ENCODE data around the gene MED8. TPM values are rescaled to one million over a fixed set of nuclear protein-coding genes. Genes with fewer than 3 reads are reported as not detected.

The MED8 gene
- total and polyA plus RNA-seq, 2 experiments from 2014 or later = 16.6 to 25.7 TPM

DNA sequence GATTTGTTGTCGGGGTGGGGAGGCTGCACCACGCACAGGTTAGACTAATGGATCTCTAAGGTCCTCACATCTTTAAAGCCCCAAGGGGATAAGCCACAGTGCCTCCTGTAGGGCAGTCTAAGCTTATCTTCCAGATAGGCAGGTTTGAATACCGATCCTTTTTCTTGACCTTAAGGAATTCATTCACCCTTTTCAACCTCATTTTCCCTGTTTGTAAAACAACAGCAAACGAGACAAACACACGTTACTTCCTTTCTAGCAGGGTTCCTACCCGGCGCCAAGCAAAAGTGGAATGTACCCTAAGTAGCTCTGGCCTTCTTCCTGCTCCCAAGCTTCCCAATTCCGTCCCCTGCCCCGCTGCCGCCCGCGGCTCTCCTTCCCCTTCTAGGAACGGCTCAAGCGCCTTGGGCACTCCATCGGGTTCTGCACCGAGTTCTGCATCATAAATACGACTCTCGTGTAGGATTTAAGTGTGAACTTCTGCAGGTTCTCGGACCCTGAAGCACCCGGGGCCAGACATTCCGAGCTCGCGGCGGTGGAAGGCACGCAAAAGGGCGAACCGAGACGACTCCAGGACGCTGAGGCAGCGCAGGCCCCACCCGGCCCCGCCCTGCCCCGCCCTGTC is 31.4 kb downstream of the MED8 start (continued):
- TF ChIP-seq EZH2 (IDR thresholded peaks at IDR 0.05; ENCODE audit: low read depth, unreplicated experiment) = no peak
- TF ChIP-seq ZNF331 (CRISPR knock-in tag; IDR thresholded peaks at IDR 0.05; ENCODE audit: low read depth) = no peak
- TF ChIP-seq STAT1 (IDR thresholded peaks at IDR 0.05; ENCODE audit: unreplicated experiment) = no peak
- TF ChIP-seq CREB1 (CRISPR knock-in tag; IDR thresholded peaks at IDR 0.05; ENCODE audit: low read depth) = no peak

DNA sequence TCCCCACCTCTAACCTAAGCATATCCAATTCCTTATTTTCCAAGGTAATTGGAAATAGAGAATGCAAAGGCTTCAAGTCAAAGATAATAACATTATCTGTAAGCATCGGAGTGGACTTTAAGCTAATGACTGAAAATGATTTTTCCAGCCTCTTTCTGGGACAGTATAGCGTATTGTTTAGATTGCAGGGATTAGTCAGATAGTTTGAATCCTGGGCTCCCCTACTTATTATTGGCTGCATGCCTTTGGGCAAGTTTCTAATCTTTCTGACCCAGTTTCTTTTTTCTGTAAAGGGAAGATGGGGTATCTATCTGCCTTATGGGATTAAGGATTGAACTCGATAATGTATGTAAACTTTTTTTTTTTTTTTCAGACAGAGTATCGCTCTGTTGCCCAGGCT is 32.3 kb downstream of the MED8 start:
- H3K27me3 Mint-ChIP-seq (ENCODE audit: insufficient read depth, low read depth, poor library complexity) = peaks cover 22% of the 10 kb centered on the region
- H3K27ac Mint-ChIP-seq = no peak overlapping the region
- Histone ChIP-seq H3K27ac (ENCODE audit: low read depth) (no peak overlapping the region), H3K4me1 (ENCODE audit: insufficient read depth) (peaks cover 19% of the 10 kb centered on the region), H3K4me2 (peak overlapping the region; percentile 90; the same call in 1 of the 2 replicates), H3K79me2 (replicated peaks; ENCODE audit: insufficient read depth) (peaks cover 37% of the 10 kb centered on the region), H3K27me3 (ENCODE audit: insufficient read depth) (no peaks in the 10 kb centered on the region), H2AFZ (no peak overlapping the region), H3K9me2 (ENCODE audit: insufficient read depth) (no peaks in the 10 kb centered on the region), H3K36me3 (ENCODE audit: insufficient read depth) (peaks cover 27% of the 10 kb centered on the region), H4K20me1 (replicated peaks; ENCODE audit: insufficient read depth) (peaks cover 22% of the 10 kb centered on the region), H3F3A (replicated peaks; ENCODE audit: low read depth) (peaks cover 16% of the 10 kb centered on the region), H3K4me3 (peak overlapping the region; percentile 91)
- ATAC-seq (no peak), DNase-seq (ENCODE audit: low spot score) (no peak)
- H3K36me3 Mint-ChIP-seq (ENCODE audit: low read depth) = peaks cover 34% of the 10 kb centered on the region
- peaks cover 31% of the 10 kb centered on the region for H3K4me1 Mint-ChIP-seq
- peak overlapping the region; percentile 95; the same call in 1 of the 3 replicates for H3K4me3 Mint-ChIP-seq
- no peaks in the 10 kb centered on the region for H3K9me3 Mint-ChIP-seq
- TF ChIP-seq JUNB (IDR thresholded peaks at IDR 0.05; ENCODE audit: unreplicated experiment) (no peak), ZNF114 (CRISPR knock-in tag; IDR thresholded peaks at IDR 0.05) (no peak), EZH2phosphoT487 (IDR thresholded peaks at IDR 0.05; ENCODE audit: unreplicated experiment) (no peak), POLR2AphosphoS5 (IDR thresholded peaks at IDR 0.05; ENCODE audit: low read depth) (no peak), EZH2 (IDR thresholded peaks at IDR 0.05; ENCODE audit: low read depth, unreplicated experiment) (no peak), STAT1 (IDR thresholded peaks at IDR 0.05; ENCODE audit: unreplicated experiment) (no peak), NANOG (IDR thresholded peaks at IDR 0.05; ENCODE audit: borderline replicate concordance) (no peak), CREB1 (CRISPR knock-in tag; IDR thresholded peaks at IDR 0.05; ENCODE audit: low read depth) (no peak), ZNF331 (CRISPR knock-in tag; IDR thresholded peaks at IDR 0.05; ENCODE audit: low read depth) (no peak)
- TF ChIP-seq, protein P1, sequence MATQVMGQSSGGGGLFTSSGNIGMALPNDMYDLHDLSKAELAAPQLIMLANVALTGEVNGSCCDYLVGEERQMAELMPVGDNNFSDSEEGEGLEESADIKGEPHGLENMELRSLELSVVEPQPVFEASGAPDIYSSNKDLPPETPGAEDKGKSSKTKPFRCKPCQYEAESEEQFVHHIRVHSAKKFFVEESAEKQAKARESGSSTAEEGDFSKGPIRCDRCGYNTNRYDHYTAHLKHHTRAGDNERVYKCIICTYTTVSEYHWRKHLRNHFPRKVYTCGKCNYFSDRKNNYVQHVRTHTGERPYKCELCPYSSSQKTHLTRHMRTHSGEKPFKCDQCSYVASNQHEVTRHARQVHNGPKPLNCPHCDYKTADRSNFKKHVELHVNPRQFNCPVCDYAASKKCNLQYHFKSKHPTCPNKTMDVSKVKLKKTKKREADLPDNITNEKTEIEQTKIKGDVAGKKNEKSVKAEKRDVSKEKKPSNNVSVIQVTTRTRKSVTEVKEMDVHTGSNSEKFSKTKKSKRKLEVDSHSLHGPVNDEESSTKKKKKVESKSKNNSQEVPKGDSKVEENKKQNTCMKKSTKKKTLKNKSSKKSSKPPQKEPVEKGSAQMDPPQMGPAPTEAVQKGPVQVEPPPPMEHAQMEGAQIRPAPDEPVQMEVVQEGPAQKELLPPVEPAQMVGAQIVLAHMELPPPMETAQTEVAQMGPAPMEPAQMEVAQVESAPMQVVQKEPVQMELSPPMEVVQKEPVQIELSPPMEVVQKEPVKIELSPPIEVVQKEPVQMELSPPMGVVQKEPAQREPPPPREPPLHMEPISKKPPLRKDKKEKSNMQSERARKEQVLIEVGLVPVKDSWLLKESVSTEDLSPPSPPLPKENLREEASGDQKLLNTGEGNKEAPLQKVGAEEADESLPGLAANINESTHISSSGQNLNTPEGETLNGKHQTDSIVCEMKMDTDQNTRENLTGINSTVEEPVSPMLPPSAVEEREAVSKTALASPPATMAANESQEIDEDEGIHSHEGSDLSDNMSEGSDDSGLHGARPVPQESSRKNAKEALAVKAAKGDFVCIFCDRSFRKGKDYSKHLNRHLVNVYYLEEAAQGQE (IDR thresholded peaks at IDR 0.05; ENCODE audit: unreplicated experiment) = no peak
- TF ChIP-seq, protein P2, sequence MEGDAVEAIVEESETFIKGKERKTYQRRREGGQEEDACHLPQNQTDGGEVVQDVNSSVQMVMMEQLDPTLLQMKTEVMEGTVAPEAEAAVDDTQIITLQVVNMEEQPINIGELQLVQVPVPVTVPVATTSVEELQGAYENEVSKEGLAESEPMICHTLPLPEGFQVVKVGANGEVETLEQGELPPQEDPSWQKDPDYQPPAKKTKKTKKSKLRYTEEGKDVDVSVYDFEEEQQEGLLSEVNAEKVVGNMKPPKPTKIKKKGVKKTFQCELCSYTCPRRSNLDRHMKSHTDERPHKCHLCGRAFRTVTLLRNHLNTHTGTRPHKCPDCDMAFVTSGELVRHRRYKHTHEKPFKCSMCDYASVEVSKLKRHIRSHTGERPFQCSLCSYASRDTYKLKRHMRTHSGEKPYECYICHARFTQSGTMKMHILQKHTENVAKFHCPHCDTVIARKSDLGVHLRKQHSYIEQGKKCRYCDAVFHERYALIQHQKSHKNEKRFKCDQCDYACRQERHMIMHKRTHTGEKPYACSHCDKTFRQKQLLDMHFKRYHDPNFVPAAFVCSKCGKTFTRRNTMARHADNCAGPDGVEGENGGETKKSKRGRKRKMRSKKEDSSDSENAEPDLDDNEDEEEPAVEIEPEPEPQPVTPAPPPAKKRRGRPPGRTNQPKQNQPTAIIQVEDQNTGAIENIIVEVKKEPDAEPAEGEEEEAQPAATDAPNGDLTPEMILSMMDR (conservative IDR thresholded peaks at IDR 0.05; ENCODE audit: low read depth in 2 of 2) = no peak
- TF ChIP-seq, protein P3, sequence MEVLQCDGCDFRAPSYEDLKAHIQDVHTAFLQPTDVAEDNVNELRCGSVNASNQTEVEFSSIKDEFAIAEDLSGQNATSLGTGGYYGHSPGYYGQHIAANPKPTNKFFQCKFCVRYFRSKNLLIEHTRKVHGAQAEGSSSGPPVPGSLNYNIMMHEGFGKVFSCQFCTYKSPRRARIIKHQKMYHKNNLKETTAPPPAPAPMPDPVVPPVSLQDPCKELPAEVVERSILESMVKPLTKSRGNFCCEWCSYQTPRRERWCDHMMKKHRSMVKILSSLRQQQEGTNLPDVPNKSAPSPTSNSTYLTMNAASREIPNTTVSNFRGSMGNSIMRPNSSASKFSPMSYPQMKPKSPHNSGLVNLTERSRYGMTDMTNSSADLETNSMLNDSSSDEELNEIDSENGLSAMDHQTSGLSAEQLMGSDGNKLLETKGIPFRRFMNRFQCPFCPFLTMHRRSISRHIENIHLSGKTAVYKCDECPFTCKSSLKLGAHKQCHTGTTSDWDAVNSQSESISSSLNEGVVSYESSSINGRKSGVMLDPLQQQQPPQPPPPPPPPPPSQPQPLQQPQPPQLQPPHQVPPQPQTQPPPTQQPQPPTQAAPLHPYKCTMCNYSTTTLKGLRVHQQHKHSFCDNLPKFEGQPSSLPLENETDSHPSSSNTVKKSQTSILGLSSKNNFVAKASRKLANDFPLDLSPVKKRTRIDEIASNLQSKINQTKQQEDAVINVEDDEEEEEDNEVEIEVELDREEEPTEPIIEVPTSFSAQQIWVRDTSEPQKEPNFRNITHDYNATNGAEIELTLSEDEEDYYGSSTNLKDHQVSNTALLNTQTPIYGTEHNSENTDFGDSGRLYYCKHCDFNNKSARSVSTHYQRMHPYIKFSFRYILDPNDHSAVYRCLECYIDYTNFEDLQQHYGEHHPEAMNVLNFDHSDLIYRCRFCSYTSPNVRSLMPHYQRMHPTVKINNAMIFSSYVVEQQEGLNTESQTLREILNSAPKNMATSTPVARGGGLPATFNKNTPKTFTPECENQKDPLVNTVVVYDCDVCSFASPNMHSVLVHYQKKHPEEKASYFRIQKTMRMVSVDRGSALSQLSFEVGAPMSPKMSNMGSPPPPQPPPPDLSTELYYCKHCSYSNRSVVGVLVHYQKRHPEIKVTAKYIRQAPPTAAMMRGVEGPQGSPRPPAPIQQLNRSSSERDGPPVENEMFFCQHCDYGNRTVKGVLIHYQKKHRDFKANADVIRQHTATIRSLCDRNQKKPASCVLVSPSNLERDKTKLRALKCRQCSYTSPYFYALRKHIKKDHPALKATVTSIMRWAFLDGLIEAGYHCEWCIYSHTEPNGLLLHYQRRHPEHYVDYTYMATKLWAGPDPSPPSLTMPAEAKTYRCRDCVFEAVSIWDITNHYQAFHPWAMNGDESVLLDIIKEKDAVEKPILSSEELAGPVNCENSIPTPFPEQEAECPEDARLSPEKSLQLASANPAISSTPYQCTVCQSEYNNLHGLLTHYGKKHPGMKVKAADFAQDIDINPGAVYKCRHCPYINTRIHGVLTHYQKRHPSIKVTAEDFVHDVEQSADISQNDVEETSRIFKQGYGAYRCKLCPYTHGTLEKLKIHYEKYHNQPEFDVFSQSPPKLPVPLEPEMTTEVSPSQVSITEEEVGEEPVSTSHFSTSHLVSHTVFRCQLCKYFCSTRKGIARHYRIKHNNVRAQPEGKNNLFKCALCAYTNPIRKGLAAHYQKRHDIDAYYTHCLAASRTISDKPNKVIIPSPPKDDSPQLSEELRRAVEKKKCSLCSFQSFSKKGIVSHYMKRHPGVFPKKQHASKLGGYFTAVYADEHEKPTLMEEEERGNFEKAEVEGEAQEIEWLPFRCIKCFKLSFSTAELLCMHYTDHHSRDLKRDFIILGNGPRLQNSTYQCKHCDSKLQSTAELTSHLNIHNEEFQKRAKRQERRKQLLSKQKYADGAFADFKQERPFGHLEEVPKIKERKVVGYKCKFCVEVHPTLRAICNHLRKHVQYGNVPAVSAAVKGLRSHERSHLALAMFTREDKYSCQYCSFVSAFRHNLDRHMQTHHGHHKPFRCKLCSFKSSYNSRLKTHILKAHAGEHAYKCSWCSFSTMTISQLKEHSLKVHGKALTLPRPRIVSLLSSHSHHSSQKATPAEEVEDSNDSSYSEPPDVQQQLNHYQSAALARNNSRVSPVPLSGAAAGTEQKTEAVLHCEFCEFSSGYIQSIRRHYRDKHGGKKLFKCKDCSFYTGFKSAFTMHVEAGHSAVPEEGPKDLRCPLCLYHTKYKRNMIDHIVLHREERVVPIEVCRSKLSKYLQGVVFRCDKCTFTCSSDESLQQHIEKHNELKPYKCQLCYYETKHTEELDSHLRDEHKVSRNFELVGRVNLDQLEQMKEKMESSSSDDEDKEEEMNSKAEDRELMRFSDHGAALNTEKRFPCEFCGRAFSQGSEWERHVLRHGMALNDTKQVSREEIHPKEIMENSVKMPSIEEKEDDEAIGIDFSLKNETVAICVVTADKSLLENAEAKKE (CRISPR knock-in tag; IDR thresholded peaks at IDR 0.05) = no peak

Data from GM23338 (cell line).